HL-60 (cell line): ENCODE measurements around the gene ENOX2.
"Not testable (repeated sequence)": the region's sequence is repeated elsewhere in the genome, so short reads cannot be mapped to it uniquely, and the experiment has no call there.

ENCODE experiments used
- DNase-seq, 2 experiments: peaks; one replicate each; pipeline ENCODE4 v3.0.0-alpha.2; 2010 to 2020; ENCODE audit warnings: low read depth in 1 of 2, low spot score in 1 of 2
- H3K27ac ChIP-seq: fragments of 250-450 bp; sonication (Bioruptor Pico); replicated peaks from 2 replicates; pipeline ENCODE4 v1.5.1; 2020; ENCODE audit warnings: mild to moderate bottlenecking, moderate library complexity
- H3K27me3 ChIP-seq: fragments of 250-450 bp; sonication (Bioruptor Pico); 2 replicates; pipeline ENCODE4 v1.5.1; 2021; ENCODE audit warnings: mild to moderate bottlenecking, moderate library complexity; ENCODE audit not compliant: insufficient read depth, poor library complexity, severe bottlenecking
- H3K4me3 ChIP-seq: replicated peaks from 2 replicates; pipeline ENCODE4 v1.5.1; 2011; ENCODE audit warnings: mild to moderate bottlenecking, control low read depth, low read length; ENCODE audit not compliant: insufficient read depth
- GABPA ChIP-seq: IDR thresholded peaks from 2 replicates; pipeline ENCODE4 v1.6.1; 2012; ENCODE audit warnings: low read depth
- POLR2AphosphoS5 ChIP-seq: IDR thresholded peaks from 2 replicates; pipeline ENCODE4 v1.6.1; 2012; ENCODE audit warnings: low read depth
- SPI1 ChIP-seq: IDR thresholded peaks from 2 replicates; pipeline ENCODE4 v1.6.1; 2012; ENCODE audit warnings: low read depth, mild to moderate bottlenecking, borderline replicate concordance
- TF ChIP-seq, protein P1 (sequence below): IDR thresholded peaks from one replicate; pipeline ENCODE4 v1.5.1; 2011; ENCODE audit warnings: low read length, control low read depth, inconsistent platforms; ENCODE audit not compliant: insufficient read depth
- TF ChIP-seq, protein P2 (sequence below): IDR thresholded peaks from 2 replicates; pipeline ENCODE4 v1.6.1; 2012; ENCODE audit warnings: low read depth; ENCODE audit not compliant: insufficient replicate concordance

Gene ENOX2

DNA sequence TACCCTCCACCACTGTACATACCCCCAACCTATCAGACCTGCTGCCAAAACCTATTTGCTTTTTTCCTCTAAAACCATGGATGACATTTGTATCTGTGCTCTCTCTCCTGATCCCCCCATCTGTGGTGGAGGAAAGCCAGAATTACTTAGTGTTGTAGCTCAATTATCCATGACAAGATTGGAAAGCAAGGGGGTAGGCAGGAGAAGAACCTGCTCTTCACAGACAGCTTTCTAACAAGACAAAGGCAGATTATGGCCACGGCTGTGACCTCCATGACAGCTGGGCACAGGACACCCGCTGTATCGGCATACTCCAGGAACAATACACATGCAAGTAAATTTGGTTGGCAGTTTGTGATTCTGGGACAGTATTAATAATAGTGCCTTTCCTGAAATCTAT lies 186.7 kb downstream of the ENOX2 start:
- TF ChIP-seq SPI1 = no peak
- no peak for TF ChIP-seq POLR2AphosphoS5
- no peak for TF ChIP-seq GABPA
- TF ChIP-seq, protein P1, sequence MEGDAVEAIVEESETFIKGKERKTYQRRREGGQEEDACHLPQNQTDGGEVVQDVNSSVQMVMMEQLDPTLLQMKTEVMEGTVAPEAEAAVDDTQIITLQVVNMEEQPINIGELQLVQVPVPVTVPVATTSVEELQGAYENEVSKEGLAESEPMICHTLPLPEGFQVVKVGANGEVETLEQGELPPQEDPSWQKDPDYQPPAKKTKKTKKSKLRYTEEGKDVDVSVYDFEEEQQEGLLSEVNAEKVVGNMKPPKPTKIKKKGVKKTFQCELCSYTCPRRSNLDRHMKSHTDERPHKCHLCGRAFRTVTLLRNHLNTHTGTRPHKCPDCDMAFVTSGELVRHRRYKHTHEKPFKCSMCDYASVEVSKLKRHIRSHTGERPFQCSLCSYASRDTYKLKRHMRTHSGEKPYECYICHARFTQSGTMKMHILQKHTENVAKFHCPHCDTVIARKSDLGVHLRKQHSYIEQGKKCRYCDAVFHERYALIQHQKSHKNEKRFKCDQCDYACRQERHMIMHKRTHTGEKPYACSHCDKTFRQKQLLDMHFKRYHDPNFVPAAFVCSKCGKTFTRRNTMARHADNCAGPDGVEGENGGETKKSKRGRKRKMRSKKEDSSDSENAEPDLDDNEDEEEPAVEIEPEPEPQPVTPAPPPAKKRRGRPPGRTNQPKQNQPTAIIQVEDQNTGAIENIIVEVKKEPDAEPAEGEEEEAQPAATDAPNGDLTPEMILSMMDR = no peak
- TF ChIP-seq, protein P2, sequence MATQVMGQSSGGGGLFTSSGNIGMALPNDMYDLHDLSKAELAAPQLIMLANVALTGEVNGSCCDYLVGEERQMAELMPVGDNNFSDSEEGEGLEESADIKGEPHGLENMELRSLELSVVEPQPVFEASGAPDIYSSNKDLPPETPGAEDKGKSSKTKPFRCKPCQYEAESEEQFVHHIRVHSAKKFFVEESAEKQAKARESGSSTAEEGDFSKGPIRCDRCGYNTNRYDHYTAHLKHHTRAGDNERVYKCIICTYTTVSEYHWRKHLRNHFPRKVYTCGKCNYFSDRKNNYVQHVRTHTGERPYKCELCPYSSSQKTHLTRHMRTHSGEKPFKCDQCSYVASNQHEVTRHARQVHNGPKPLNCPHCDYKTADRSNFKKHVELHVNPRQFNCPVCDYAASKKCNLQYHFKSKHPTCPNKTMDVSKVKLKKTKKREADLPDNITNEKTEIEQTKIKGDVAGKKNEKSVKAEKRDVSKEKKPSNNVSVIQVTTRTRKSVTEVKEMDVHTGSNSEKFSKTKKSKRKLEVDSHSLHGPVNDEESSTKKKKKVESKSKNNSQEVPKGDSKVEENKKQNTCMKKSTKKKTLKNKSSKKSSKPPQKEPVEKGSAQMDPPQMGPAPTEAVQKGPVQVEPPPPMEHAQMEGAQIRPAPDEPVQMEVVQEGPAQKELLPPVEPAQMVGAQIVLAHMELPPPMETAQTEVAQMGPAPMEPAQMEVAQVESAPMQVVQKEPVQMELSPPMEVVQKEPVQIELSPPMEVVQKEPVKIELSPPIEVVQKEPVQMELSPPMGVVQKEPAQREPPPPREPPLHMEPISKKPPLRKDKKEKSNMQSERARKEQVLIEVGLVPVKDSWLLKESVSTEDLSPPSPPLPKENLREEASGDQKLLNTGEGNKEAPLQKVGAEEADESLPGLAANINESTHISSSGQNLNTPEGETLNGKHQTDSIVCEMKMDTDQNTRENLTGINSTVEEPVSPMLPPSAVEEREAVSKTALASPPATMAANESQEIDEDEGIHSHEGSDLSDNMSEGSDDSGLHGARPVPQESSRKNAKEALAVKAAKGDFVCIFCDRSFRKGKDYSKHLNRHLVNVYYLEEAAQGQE = no peak
- Histone ChIP-seq H3K4me3 (no peak overlapping the region), H3K27ac (no peak overlapping the region), H3K27me3 (no peaks in the 10 kb centered on the region)
- DNase-seq = no peak

DNA sequence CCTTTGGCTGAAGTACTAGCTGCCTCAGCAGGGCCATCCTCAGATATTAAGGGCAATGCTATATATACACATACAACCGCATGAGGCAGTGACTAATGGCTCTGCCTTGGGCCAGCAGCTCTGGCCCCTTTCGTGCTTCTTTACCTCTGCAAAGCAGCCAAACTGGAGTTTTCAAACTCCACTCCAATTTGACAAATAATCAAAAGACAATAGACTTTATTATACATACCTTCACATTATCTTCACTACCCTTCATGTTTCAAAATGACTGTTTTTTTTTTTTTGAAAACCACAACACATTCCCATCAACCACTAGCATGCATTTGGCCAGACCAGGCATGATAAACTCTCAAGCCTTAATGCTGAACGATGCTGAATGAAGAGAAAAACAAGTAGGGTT lies 187.7 kb downstream of the ENOX2 start:
- Histone ChIP-seq H3K27me3 (no peaks in the 10 kb centered on the region), H3K27ac (no peak overlapping the region), H3K4me3 (no peak overlapping the region)
- no peak for TF ChIP-seq POLR2AphosphoS5
- TF ChIP-seq, protein P2 = no peak
- no peak for DNase-seq

DNA sequence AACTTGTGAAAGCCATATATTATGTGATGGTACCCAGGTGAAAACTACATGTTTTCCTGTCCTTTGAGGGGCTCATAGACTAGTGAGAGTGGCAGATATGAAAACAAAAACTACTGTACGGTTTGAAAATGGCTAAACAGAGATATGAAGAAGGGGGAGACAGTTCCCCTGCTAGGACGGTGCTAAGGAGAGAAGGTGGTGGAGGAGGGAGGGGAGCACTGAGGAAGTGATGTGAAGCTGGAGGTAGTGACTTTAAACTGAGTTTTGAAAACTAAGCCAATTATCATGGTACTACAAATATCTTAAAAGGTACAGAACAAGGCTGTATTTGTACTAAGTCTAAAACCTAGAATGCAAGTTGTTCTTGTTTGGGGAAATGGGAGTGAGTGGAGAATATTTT lies 188.3 kb downstream of the ENOX2 start:
- DNase-seq = no peak
- H3K27ac ChIP-seq = no peak overlapping the region
- H3K4me3 ChIP-seq = no peak overlapping the region
- no peaks in the 10 kb centered on the region for H3K27me3 ChIP-seq
- TF ChIP-seq, protein P1 = no peak
- TF ChIP-seq, protein P2 = no peak
- TF ChIP-seq POLR2AphosphoS5 (no peak), GABPA (no peak), SPI1 (no peak)

DNA sequence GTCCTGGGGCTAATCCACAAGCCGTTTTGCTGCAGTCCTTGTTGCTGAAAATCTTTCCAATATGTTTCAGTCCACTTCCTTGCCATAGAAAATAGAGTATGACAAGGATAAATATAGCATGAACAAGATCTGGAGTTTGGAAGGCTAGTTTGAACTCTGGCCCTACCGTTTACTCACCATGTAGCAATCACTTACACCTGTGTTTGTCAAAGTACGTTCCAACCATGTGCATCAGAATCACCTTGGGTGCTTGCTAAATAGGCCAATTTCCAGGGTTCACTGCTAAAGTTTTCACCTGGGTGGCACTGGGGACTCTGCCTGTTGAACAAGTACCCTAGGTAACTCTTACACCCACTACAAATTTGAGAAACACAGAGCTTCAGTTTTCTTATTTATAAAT lies 188.9 kb downstream of the ENOX2 start:
- no peak overlapping the region for H3K4me3 ChIP-seq
- H3K27me3 ChIP-seq = no peaks in the 10 kb centered on the region
- DNase-seq = no peak
- TF ChIP-seq, protein P1 = no peak
- TF ChIP-seq GABPA = no peak
- TF ChIP-seq SPI1 = no peak
- TF ChIP-seq POLR2AphosphoS5 = no peak
- TF ChIP-seq, protein P2 = no peak
- H3K27ac ChIP-seq = no peak overlapping the region

DNA sequence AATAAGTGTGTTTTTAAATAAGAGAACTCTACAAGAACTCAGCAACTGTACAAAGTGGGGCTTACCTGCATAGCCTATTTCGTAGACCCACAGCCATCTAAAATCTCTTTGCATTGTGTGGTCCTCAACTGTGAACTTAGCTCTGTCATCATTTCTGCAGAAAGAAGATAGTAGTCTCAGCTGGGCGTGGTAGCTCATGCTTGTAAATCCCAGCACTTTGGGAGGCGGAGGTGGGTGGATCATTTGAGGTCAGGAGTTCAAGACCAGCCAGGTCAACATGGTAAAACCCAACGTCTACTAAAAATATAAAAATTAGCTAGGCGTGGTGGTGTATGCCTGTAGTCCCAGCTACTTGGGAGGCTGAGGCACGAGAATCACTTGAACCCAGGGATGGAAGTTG lies 193.8 kb downstream of the ENOX2 start:
- H3K27ac ChIP-seq, H3K27me3 ChIP-seq, DNase-seq, H3K4me3 ChIP-seq: not testable (repeated sequence)
